Activated naive CD8-positive, alpha-beta T cell treated with anti-CD3 and anti-CD28 coated beads, Interleukin-2, amount 10 ng/mL, durations not matched to agents 7 days and 5 days (primary cell): Measurements from ENCODE around the gene ZNF69. TPM values are rescaled to one million over a fixed set of nuclear protein-coding genes. Genes with fewer than 3 reads are reported as not detected.
"Not testable (repeated sequence)": the region's sequence is repeated elsewhere in the genome, so short reads cannot be mapped to it uniquely, and the experiment has no call there.

Source experiments
- ATAC-seq: fragments of 150-1000 bp; cut with Tn5 transposase; one replicate; pipeline ENCODE4 v1.10.0; 2021; ENCODE audit warnings: low read depth, moderate library complexity
- POLR2A ChIA-PET: fragments of 350-600 bp; sonication (Branson Sonifier 250); formaldehyde crosslinking; loops from one replicate; lab custom pipeline; 2021; ENCODE audit warnings: antibody characterized with exemption; lab: Charles Lee
- DNase-seq: peaks from one replicate; pipeline ENCODE4 v3.0.0; 2021
- H3K27ac Mint-ChIP-seq: one replicate; pipeline ENCODE4 v1.8.0; 2022; ENCODE audit warnings: mild to moderate bottlenecking, mixed read lengths
- H3K27me3 Mint-ChIP-seq: one replicate; pipeline ENCODE4 v1.8.0; 2022; ENCODE audit warnings: mild to moderate bottlenecking, moderate library complexity, mixed read lengths
- H3K36me3 Mint-ChIP-seq: one replicate; pipeline ENCODE4 v1.8.0; 2021; ENCODE audit warnings: mild to moderate bottlenecking, mixed read lengths
- H3K4me1 Mint-ChIP-seq: one replicate; pipeline ENCODE4 v1.8.0; 2021; ENCODE audit warnings: mixed read lengths
- H3K4me3 Mint-ChIP-seq: one replicate; pipeline ENCODE4 v1.8.0; 2022; ENCODE audit warnings: mild to moderate bottlenecking, moderate library complexity, mixed read lengths
- H3K9me3 Mint-ChIP-seq: one replicate; pipeline ENCODE4 v1.8.0; 2021; ENCODE audit warnings: mixed read lengths
- total RNA-seq, 2 experiments: library from RNA; stranded (reverse); gene quantifications; one replicate each; pipeline ENCODE4 v1.2.3, GENCODE V29; 2021

Gene ZNF69
- 1 to 10 TPM; 4.5 to 5.8 TPM for total RNA-seq

DNA sequence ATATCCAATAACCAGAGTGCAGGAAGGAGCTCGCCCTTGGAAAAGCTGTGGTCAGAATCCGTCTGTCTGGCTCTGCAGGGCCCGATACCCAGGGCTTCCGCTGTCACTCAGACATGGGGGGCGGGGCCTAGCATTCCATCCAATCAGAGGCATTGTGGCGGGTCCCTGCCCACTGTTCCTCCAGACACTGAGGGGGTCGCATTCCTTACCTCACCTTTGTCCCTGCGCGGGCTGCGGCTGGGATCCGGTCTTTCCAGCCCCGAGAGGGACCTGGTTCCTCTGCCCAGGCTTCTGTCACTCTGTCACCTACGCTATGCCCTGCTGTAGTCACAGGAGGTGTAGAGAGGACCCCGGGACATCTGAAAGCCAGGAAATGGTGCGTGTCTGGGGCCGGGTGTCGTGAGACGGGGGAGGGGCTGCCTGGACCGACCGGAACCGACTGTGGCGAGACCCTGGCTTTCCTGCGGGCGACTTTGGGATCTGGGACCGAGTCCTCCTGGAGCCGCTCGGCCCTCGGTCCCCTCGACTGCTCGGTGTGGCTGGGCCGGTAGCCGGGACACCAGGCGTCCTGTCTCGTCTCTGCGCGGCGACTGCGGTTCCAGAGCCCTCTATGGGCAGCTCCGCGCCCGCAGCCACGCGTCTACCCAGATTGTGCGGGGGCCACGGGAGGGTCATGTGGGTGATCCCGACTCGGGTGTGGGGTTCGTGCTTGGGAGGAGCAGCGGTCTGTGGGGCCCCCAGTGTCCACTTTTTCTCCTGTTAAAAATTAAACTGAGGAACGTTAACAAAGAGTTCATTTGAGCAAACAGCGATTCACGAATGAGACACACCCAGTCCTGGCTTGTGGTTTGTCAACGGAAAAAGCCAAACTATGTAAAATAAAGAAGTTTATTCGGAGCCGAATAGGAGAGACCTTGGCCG is at the start of gene ZNF69:
Gene ZNF69 (plus strand): TSS at position 172 of the 921 bp plus-strand sequence. CDS start 142 bp downstream, at position 314.
- peak; percentile 89 for ATAC-seq
- peaks cover 3% of the 10 kb centered on the region for H3K9me3 Mint-ChIP-seq
- peaks cover 16% of the 10 kb centered on the region for H3K4me1 Mint-ChIP-seq
- H3K27me3 Mint-ChIP-seq = peaks cover 5% of the 10 kb centered on the region
- peak within 1 kb of the TSS; percentile 89 for H3K27ac Mint-ChIP-seq
- H3K4me3 Mint-ChIP-seq = peak within 1 kb of the TSS; percentile 87
- no peaks in the 10 kb centered on the region for H3K36me3 Mint-ChIP-seq
- DNase-seq = peak; percentile 74
- POLR2A ChIA-PET = interaction anchor here (0.6 to 1.5 kb wide), 3 partner anchors 37 to 306 kb away, joined by 3 to 6 read pairs (median 5); partner anchors contain the start of gene ZNF700

DNA sequence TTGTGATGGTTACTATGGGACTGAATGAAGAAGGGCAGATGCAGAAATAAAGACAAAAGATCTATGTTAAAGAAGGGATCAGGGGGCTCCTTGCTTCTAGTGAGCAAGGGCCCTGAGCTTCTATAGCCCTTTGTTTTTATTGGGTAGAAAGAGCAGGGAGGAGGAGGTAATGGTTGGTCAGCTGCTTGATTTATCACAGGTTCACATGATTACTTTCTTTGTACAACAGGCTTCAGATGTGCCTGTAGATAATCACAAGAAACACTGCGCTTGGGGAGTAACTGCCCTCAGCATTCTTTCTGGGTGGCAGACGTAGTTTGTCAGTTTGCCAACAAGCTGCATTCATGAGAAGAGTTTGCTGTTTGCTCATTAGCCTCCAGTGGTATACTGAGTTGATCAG is 43.9 kb upstream of the ZNF69 start:
- H3K27me3 Mint-ChIP-seq = no peaks in the 10 kb centered on the region
- H3K27ac Mint-ChIP-seq = no peak overlapping the region
- H3K36me3 Mint-ChIP-seq = no peaks in the 10 kb centered on the region
- POLR2A ChIA-PET = no interaction called here
- H3K4me1 Mint-ChIP-seq = peaks cover 6% of the 10 kb centered on the region
- no peak for ATAC-seq
- no peak overlapping the region for H3K4me3 Mint-ChIP-seq
- H3K9me3 Mint-ChIP-seq = peaks cover 14% of the 10 kb centered on the region
- no peak for DNase-seq

DNA sequence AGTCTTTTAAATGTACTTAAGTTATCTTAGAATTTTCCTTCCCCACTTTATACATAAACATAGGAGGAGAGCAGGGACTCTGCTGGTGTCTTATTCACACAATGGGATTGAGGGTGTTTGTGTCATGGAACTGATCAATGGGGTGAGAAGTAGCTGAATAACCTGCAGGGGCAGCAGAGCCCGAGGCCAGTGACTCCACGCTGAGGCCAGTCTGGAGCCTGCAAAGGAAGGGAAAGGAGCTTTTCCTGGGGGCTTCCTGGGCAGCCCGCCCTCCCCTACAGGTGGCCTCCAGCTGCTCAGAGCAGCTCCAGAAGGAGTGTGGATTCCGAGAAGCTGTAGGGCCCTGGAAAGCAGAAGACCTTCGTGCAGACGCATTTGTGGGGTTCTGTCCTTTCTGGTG is 40.0 kb upstream of the ZNF69 start:
- H3K4me1 Mint-ChIP-seq = peaks cover 11% of the 10 kb centered on the region
- H3K27ac Mint-ChIP-seq = peak overlapping the region; percentile 15
- H3K36me3 Mint-ChIP-seq = peaks cover 26% of the 10 kb centered on the region
- H3K9me3 Mint-ChIP-seq, H3K27me3 Mint-ChIP-seq, ATAC-seq, DNase-seq: not testable (repeated sequence)
- POLR2A ChIA-PET = interaction anchor here (1.4 to 2.8 kb wide), 3 partner anchors 33 to 50 kb away, joined by 3 to 13 read pairs (median 8); partner anchors contain the start of genes ZNF440 and ZNF491
- peak overlapping the region; percentile 90 for H3K4me3 Mint-ChIP-seq

DNA sequence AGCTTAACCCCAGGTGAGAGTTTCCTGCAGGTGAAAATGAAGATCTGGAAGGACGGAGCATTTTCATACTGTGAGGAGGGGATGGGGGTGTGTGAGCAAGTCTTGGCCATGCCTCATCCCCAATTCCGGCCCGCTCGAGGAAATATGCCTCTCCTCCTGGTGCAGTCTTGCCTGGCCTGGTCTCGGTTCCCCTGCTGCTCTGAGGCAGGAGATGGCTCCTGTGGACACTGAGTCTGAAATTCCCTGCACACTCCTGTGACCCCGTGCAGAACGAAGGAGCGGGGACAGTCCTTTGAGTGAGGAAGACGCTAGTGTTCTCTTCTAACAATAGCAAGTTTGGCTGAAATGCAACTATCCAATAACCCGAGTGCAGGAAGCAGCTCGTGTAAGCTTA is 39.4 kb upstream of the ZNF69 start:
- Mint-ChIP-seq H3K36me3 (peaks cover 29% of the 10 kb centered on the region), H3K4me1 (peaks cover 11% of the 10 kb centered on the region), H3K27ac (peak overlapping the region; percentile 89), H3K27me3 (no peaks in the 10 kb centered on the region), H3K4me3 (peak overlapping the region; percentile 90), H3K9me3 (peaks cover 5% of the 10 kb centered on the region)
- DNase-seq (no peak), ATAC-seq (no peak)
- POLR2A ChIA-PET = interaction anchor here (0.6 to 2.8 kb wide), 4 partner anchors 34 to 140 kb away, joined by 3 to 13 read pairs (median 6); partner anchors contain the start of genes ZNF440, ZNF491 and ZNF700

DNA sequence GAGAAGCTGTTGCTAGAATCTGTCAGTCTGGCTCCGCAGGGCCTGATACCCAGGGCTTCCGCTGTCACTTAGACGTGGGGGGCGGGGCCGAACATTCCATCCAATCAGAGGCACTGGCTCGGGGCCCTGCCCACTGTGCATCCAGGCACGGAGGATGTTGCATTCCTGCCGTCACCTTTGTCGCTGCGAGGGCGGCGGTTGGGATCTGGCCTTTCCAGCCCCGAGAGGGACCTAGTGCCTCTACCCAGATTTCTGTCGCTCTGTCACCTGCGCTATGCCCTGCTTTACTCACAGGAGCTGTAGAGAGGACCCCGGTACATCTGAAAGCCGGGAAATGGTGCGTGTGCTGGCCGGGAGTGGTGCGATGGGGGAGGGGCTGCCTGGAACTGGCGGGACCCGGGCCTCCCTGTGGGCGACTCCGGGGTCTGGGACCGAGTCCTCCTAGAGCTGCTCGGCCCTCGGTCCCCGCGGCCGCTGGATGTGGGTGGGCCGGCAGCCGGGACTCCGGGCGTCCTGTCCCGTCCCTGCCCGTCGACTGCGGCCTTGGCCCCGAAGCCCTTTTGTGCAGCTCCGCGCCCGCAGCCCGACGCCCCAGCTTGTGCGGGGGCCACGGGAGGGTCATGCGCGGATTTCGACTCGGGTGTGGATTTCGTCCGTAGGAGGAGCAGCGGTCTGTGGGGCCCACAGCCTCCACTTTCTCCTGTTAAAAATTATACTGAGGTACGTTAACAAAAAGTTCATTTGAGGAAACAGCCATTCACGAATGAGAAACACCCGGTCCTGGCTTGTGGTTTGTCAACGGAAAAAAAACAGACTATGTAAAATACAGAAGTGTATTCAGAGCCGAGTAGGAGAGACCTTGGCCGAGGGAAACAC is 38.8 kb upstream of the ZNF69 start, which contains the start of gene ZNF439:
Gene ZNF439 (plus strand): TSS at position 133 of the 876 bp plus-strand sequence. CDS start 142 bp downstream, at position 275.
- Mint-ChIP-seq H3K36me3 (peaks cover 33% of the 10 kb centered on the region), H3K4me1 (peaks cover 11% of the 10 kb centered on the region), H3K27ac (peak within 1 kb of the TSS; percentile 89), H3K4me3 (peak within 1 kb of the TSS; percentile 90), H3K27me3 (no peaks in the 10 kb centered on the region), H3K9me3 (peaks cover 2% of the 10 kb centered on the region)
- ATAC-seq = peak; percentile 99
- DNase-seq = peak; percentile 91
- POLR2A ChIA-PET = interaction anchor here (0.6 to 2.8 kb wide), 6 partner anchors 9 to 691 kb away, joined by 3 to 13 read pairs (median 4); partner anchors contain the start of genes ZNF440, ZNF491 and ZNF700

DNA sequence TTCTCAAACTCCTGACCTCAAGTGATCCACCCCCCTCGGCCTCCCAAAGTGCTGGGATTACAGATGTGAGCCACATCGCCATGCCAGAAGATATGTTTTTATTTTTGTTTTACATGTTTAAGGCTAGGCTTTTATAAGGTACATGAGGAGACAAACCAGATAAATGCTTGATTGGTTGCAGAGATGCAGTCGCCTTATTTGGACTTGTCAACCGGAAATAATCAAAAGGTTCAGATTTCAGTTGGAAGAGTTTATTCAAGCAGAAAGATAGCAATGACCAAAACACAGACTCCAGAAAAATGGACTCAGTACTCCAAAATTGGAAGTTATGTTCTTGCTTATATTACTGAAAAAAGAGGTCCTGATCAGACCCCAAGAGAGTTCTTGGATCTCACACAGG is 37.3 kb upstream of the ZNF69 start:
- not testable (repeated sequence) for ATAC-seq, H3K27ac Mint-ChIP-seq, DNase-seq, H3K9me3 Mint-ChIP-seq, H3K27me3 Mint-ChIP-seq, H3K4me3 Mint-ChIP-seq
- peaks cover 42% of the 10 kb centered on the region for H3K36me3 Mint-ChIP-seq
- POLR2A ChIA-PET = interaction anchor here (2.8 kb wide), 1 partner anchor 36 kb away, joined by 13 read pairs; the partner anchor contains the start of gene ZNF440
- peaks cover 11% of the 10 kb centered on the region for H3K4me1 Mint-ChIP-seq

DNA sequence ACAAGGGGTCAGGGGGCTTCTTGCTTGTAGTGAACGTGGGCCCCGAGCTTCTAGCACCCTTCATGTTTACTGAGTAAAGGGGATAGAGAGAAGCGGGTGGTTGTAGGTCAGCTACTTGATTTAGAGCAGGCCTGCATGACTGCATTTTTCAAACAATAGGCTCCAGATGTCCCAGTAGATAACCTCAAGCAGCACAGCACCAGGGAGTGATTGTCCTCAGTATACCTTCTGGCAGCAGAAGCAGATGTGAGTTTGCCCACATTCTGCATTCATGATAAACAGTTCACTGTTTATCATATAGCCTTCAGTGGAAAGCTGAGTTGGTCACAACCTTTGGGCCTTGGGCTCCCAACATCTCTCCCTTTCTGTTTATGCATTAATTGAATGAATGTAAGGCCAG is 34.2 kb upstream of the ZNF69 start:
- POLR2A ChIA-PET = no interaction called here
- Mint-ChIP-seq H3K36me3 (peaks cover 68% of the 10 kb centered on the region), H3K27me3 (no peaks in the 10 kb centered on the region), H3K9me3 (peaks cover 29% of the 10 kb centered on the region), H3K4me3 (no peak overlapping the region), H3K4me1 (peaks cover 7% of the 10 kb centered on the region), H3K27ac (no peak overlapping the region)
- ATAC-seq (no peak), DNase-seq (no peak)

DNA sequence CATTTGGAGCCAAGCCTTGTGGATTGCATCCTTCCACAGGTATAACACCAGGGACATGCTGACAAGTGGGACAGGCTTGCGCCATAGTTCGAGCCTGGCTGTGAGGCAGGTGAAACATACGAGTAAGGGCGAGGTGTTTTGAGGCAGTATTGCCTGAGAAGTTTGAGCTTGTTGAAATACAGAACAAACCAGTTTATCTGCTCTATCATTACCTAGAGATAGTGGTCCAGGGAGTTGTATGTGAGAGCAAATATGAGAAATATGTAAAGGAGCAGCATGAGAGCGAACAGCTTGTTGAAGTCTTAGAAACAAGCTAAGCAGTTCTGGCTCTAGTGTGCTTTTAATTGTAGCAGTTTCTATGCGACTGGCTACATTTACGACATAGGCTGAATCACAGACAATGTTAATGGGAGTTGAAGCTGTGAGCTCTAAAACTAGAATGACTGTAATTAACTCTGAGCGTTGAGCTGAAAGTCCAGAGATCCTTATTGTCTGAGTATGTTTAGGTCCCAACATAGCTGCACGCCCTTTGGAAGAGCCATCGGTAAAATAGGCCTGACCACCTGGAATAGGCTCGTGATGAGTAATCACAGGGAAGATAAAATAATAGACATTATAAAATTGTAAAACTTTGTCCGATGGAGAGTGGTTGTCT is 30.9 kb upstream of the ZNF69 start:
- DNase-seq = no peak
- no peak overlapping the region for H3K4me3 Mint-ChIP-seq
- ATAC-seq = no peak
- H3K36me3 Mint-ChIP-seq = peaks cover 53% of the 10 kb centered on the region
- H3K27me3 Mint-ChIP-seq = no peaks in the 10 kb centered on the region
- peaks cover 40% of the 10 kb centered on the region for H3K9me3 Mint-ChIP-seq
- POLR2A ChIA-PET = interaction anchor here (0.6 kb wide), 1 partner anchor 619 kb away, joined by 6 read pairs; no protein-coding TSS in a partner anchor
- no peak overlapping the region for H3K27ac Mint-ChIP-seq
- H3K4me1 Mint-ChIP-seq = no peaks in the 10 kb centered on the region

DNA sequence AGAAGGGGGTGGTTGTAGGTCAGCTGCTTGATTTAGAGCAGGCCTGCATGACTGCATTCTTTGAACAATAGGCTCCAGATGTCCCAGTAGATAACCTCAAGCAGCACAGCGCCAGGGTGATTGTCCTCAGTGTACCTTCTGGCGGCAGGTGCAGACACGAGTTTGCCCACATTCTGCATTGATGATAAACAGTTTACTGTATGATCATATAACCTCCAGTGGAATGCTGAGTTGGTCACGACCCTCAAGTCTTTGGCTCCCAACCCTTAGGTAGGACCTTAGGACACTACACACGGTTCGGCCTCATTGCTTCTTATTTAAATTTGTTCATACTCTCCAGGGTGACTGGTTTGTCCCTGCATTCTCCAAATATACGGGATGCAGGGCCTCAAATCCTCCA is 26.9 kb upstream of the ZNF69 start:
- no peak overlapping the region for H3K27ac Mint-ChIP-seq
- H3K36me3 Mint-ChIP-seq = peaks cover 61% of the 10 kb centered on the region
- DNase-seq = no peak
- H3K27me3 Mint-ChIP-seq = no peaks in the 10 kb centered on the region
- no peak for ATAC-seq
- no peak overlapping the region for H3K4me3 Mint-ChIP-seq
- H3K4me1 Mint-ChIP-seq = no peaks in the 10 kb centered on the region
- POLR2A ChIA-PET = no interaction called here
- H3K9me3 Mint-ChIP-seq = peaks cover 46% of the 10 kb centered on the region

DNA sequence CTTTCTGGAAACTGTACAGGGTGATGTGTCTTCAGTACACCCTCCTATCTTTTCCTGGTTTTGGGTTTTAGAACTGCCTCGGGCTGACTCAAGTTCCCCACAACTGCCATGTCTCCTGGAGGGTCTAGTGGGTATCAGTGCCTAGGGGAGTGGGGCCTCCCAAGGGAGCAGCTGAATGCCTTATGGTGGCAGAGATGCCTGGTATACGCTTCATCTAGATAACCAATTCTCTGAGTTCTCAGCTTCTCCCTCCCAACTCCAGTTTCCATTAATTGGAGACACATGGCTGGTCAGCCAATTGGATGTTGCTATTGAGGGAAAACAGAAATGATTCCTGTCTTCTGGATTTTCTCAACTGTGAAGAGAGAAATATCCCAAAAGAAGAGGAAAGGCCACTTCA is 26.3 kb upstream of the ZNF69 start:
- POLR2A ChIA-PET = no interaction called here
- no peak for ATAC-seq
- Mint-ChIP-seq H3K27ac (no peak overlapping the region), H3K27me3 (no peaks in the 10 kb centered on the region), H3K4me3 (no peak overlapping the region), H3K9me3 (peaks cover 46% of the 10 kb centered on the region), H3K36me3 (peaks cover 61% of the 10 kb centered on the region), H3K4me1 (no peaks in the 10 kb centered on the region)
- DNase-seq = no peak

DNA sequence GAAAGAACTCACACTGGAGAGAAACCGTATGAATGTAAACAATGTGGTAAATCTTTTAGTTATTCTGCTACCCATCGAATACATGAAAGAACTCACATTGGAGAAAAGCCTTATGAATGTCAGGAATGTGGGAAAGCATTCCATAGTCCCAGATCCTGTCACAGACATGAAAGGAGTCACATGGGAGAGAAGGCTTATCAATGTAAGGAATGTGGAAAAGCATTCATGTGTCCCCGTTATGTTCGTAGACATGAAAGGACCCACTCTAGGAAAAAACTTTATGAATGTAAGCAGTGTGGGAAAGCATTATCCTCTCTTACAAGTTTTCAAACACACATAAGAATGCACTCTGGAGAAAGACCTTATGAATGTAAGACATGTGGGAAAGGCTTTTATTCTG is 19.8 kb upstream of the ZNF69 start:
- DNase-seq, ATAC-seq, POLR2A ChIA-PET, H3K27me3 Mint-ChIP-seq, H3K4me1 Mint-ChIP-seq, H3K27ac Mint-ChIP-seq, H3K4me3 Mint-ChIP-seq: not testable (repeated sequence)
- peaks cover 51% of the 10 kb centered on the region for H3K9me3 Mint-ChIP-seq
- H3K36me3 Mint-ChIP-seq = peaks cover 63% of the 10 kb centered on the region

DNA sequence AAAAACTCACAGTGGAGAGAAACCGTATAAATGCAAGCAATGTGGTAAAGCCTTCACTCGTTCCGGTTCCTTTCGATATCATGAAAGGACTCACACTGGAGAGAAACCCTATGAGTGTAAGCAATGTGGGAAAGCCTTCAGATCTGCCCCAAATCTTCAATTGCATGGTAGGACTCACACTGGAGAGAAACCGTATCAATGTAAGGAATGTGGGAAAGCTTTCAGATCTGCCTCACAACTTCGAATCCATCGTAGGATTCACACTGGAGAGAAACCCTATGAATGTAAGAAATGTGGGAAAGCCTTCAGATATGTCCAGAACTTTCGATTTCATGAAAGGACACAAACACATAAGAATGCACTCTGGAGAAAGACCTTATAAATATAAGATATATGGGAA is 19.4 kb upstream of the ZNF69 start:
- H3K27me3 Mint-ChIP-seq = no peaks in the 10 kb centered on the region
- ATAC-seq = no peak
- H3K4me1 Mint-ChIP-seq = no peaks in the 10 kb centered on the region
- H3K9me3 Mint-ChIP-seq = peaks cover 49% of the 10 kb centered on the region
- peaks cover 61% of the 10 kb centered on the region for H3K36me3 Mint-ChIP-seq
- no peak overlapping the region for H3K4me3 Mint-ChIP-seq
- POLR2A ChIA-PET = no interaction called here
- H3K27ac Mint-ChIP-seq = no peak overlapping the region
- DNase-seq = no peak
